Measurements from ENCODE around the gene HJURP. TPM values are rescaled to one million over a fixed set of nuclear protein-coding genes. Genes with fewer than 3 reads are reported as not detected.

Gene HJURP
- total and polyA plus RNA-seq, 4 donors = 0.84 to 4.1 (median 2.0) TPM

GRCh38 chr2:233833345-233833744 lies 21.0 kb downstream of the HJURP start:
- peaks cover 0 to 9% (median 0%) of the 10 kb centered on the region in 5 donors for H3K4me1 ChIP-seq (ENCODE audit: control insufficient read depth in 5 of 5, insufficient read depth in 5 of 5, low read length in 5 of 5)
- TF ChIP-seq CTCF (IDR thresholded peaks at IDR 0.05; ENCODE audit: control extremely low read depth, extremely low read depth) = no peak
- no peaks in the 10 kb centered on the region for H3K9me3 ChIP-seq (ENCODE audit: control insufficient read depth in 4 of 4, insufficient read depth in 3 of 4, low read length in 3 of 4)
- no peak overlapping the region for H3K27ac ChIP-seq (ENCODE audit: low read depth in 1 of 2, low read length in 1 of 2)
- H3K27me3 ChIP-seq (ENCODE audit: control insufficient read depth in 3 of 3, insufficient read depth in 3 of 3, low read length in 2 of 3) = no peaks in the 10 kb centered on the region
- H3K9ac ChIP-seq (ENCODE audit: insufficient read depth in 1 of 2, low read length in 2 of 2) = no peak overlapping the region
- DNase-seq (peak; percentile 58 to 67 (median 59)), ATAC-seq (ENCODE audit: insufficient read depth, low FRiP score) (no peak)
- no peak overlapping the region for H3K4me3 ChIP-seq
- 66 to 69% methylated on average over 10 of the region's 10 CpGs for WGBS, 2 donors
- peaks cover 0 to 4% (median 1%) of the 10 kb centered on the region in 4 donors for H3K36me3 ChIP-seq (ENCODE audit: control insufficient read depth in 4 of 4, insufficient read depth in 4 of 4, low read length in 4 of 4)

GRCh38 chr2:233832869-233833311 lies 21.4 kb downstream of the HJURP start:
- Histone ChIP-seq H3K4me1 (ENCODE audit: control insufficient read depth in 5 of 5, insufficient read depth in 5 of 5, low read length in 5 of 5) (peaks cover 0 to 9% (median 0%) of the 10 kb centered on the region in 5 donors), H3K27me3 (ENCODE audit: control insufficient read depth in 3 of 3, insufficient read depth in 3 of 3, low read length in 2 of 3) (no peaks in the 10 kb centered on the region), H3K9ac (ENCODE audit: insufficient read depth in 1 of 2, low read length in 2 of 2) (no peak overlapping the region), H3K27ac (ENCODE audit: low read depth in 1 of 2, low read length in 1 of 2) (no peak overlapping the region), H3K36me3 (ENCODE audit: control insufficient read depth in 4 of 4, insufficient read depth in 4 of 4, low read length in 4 of 4) (peaks cover 0 to 4% (median 1%) of the 10 kb centered on the region in 4 donors), H3K4me3 (no peak overlapping the region), H3K9me3 (ENCODE audit: control insufficient read depth in 4 of 4, insufficient read depth in 3 of 4, low read length in 3 of 4) (no peaks in the 10 kb centered on the region)
- WGBS, 2 donors = 62 to 70% methylated on average over 7 of the region's 7 CpGs
- ATAC-seq (ENCODE audit: insufficient read depth, low FRiP score) = no peak
- peak; percentile 33 to 50 (median 35) for DNase-seq
- no peak for TF ChIP-seq CTCF (IDR thresholded peaks at IDR 0.05; ENCODE audit: control extremely low read depth, extremely low read depth)

GRCh38 chr2:233832414-233832813 lies 21.9 kb downstream of the HJURP start:
- Histone ChIP-seq H3K27me3 (ENCODE audit: control insufficient read depth in 3 of 3, insufficient read depth in 3 of 3, low read length in 2 of 3) (no peaks in the 10 kb centered on the region), H3K9me3 (ENCODE audit: control insufficient read depth in 4 of 4, insufficient read depth in 3 of 4, low read length in 3 of 4) (no peaks in the 10 kb centered on the region), H3K9ac (ENCODE audit: insufficient read depth in 1 of 2, low read length in 2 of 2) (no peak overlapping the region), H3K4me1 (ENCODE audit: control insufficient read depth in 5 of 5, insufficient read depth in 5 of 5, low read length in 5 of 5) (peaks cover 0 to 9% (median 0%) of the 10 kb centered on the region in 5 donors), H3K36me3 (ENCODE audit: control insufficient read depth in 4 of 4, insufficient read depth in 4 of 4, low read length in 4 of 4) (peaks cover 0 to 4% (median 1%) of the 10 kb centered on the region in 4 donors), H3K27ac (ENCODE audit: low read depth in 1 of 2, low read length in 1 of 2) (no peak overlapping the region), H3K4me3 (no peak overlapping the region)
- ATAC-seq (ENCODE audit: insufficient read depth, low FRiP score) = no peak
- TF ChIP-seq CTCF (IDR thresholded peaks at IDR 0.05; ENCODE audit: control extremely low read depth, extremely low read depth) = no peak
- no peak for DNase-seq
- 79 to 83% methylated on average over 9 of the region's 9 CpGs for WGBS, 2 donors

GRCh38 chr2:233831861-233832260 lies 22.5 kb downstream of the HJURP start:
- DNase-seq = no peak
- Histone ChIP-seq H3K27ac (ENCODE audit: low read depth in 1 of 2, low read length in 1 of 2) (no peak overlapping the region), H3K4me1 (ENCODE audit: control insufficient read depth in 5 of 5, insufficient read depth in 5 of 5, low read length in 5 of 5) (peaks cover 0 to 9% (median 0%) of the 10 kb centered on the region in 5 donors), H3K9ac (ENCODE audit: insufficient read depth in 1 of 2, low read length in 2 of 2) (no peak overlapping the region), H3K27me3 (ENCODE audit: control insufficient read depth in 3 of 3, insufficient read depth in 3 of 3, low read length in 2 of 3) (no peaks in the 10 kb centered on the region), H3K9me3 (ENCODE audit: control insufficient read depth in 4 of 4, insufficient read depth in 3 of 4, low read length in 3 of 4) (no peaks in the 10 kb centered on the region), H3K4me3 (no peak overlapping the region), H3K36me3 (ENCODE audit: control insufficient read depth in 4 of 4, insufficient read depth in 4 of 4, low read length in 4 of 4) (peaks cover 0 to 4% (median 1%) of the 10 kb centered on the region in 4 donors)
- no peak for ATAC-seq (ENCODE audit: insufficient read depth, low FRiP score)
- WGBS, 2 donors = 97 to 98% methylated on average over 6 of the region's 6 CpGs
- TF ChIP-seq CTCF (IDR thresholded peaks at IDR 0.05; ENCODE audit: control extremely low read depth, extremely low read depth) = no peak
